ENCODE results near the gene CAPRIN1.

DNA sequence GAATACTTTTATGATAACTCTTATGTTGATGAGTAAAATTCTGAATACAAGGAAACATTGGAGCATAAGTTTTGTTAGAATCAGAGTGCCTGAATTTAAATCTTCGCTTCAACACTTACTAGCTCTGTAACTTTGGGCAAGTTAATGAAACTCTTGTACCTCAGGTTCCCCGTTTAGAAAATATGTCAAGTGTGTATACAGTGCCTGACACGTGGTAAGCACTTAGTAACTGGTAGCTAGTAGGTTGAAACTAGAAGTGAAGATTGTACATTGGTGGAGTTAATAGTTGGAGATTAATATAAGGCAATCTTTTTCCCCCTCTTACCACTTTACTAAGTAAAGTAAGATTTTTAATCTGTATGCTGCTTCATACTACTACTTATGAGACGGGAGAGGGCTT, 29.1 kb downstream of the CAPRIN1 start:
- no peak for TF ChIP-seq POLR2AphosphoS5 (IDR thresholded peaks at IDR 0.05)
- TF ChIP-seq, protein P1, sequence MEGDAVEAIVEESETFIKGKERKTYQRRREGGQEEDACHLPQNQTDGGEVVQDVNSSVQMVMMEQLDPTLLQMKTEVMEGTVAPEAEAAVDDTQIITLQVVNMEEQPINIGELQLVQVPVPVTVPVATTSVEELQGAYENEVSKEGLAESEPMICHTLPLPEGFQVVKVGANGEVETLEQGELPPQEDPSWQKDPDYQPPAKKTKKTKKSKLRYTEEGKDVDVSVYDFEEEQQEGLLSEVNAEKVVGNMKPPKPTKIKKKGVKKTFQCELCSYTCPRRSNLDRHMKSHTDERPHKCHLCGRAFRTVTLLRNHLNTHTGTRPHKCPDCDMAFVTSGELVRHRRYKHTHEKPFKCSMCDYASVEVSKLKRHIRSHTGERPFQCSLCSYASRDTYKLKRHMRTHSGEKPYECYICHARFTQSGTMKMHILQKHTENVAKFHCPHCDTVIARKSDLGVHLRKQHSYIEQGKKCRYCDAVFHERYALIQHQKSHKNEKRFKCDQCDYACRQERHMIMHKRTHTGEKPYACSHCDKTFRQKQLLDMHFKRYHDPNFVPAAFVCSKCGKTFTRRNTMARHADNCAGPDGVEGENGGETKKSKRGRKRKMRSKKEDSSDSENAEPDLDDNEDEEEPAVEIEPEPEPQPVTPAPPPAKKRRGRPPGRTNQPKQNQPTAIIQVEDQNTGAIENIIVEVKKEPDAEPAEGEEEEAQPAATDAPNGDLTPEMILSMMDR (IDR thresholded peaks at IDR 0.05) = no peak
